Memory B cell (primary cell): ENCODE measurements around the gene SRPRB.

Experiments used
- ATAC-seq: fragments of 150-1000 bp; cut with Tn5 transposase; 2 replicates; pipeline ENCODE4 v1.10.0; 2021; ENCODE audit warnings: low read depth, mild to moderate bottlenecking, moderate library complexity
- DNase-seq, 2 donors: peaks; one replicate each; pipeline ENCODE4 v3.0.0; 2022; ENCODE audit warnings: low spot score in 2 of 2
- H3K27ac Mint-ChIP-seq: one replicate; pipeline ENCODE4 v1.8.0; 2022; ENCODE audit warnings: mild to moderate bottlenecking, moderate library complexity, mixed read lengths
- H3K27me3 Mint-ChIP-seq: one replicate; pipeline ENCODE4 v1.8.0; 2022; ENCODE audit warnings: mixed read lengths
- H3K36me3 Mint-ChIP-seq: one replicate; pipeline ENCODE4 v1.8.0; 2022; ENCODE audit warnings: mild to moderate bottlenecking, mixed read lengths
- H3K4me1 Mint-ChIP-seq: one replicate; pipeline ENCODE4 v1.8.0; 2022; ENCODE audit warnings: mixed read lengths
- H3K4me3 Mint-ChIP-seq: one replicate; pipeline ENCODE4 v1.8.0; 2022; ENCODE audit warnings: mild to moderate bottlenecking, moderate library complexity, mixed read lengths
- H3K9me3 Mint-ChIP-seq: one replicate; pipeline ENCODE4 v1.8.0; 2022; ENCODE audit warnings: mixed read lengths

SRPRB gene

DNA sequence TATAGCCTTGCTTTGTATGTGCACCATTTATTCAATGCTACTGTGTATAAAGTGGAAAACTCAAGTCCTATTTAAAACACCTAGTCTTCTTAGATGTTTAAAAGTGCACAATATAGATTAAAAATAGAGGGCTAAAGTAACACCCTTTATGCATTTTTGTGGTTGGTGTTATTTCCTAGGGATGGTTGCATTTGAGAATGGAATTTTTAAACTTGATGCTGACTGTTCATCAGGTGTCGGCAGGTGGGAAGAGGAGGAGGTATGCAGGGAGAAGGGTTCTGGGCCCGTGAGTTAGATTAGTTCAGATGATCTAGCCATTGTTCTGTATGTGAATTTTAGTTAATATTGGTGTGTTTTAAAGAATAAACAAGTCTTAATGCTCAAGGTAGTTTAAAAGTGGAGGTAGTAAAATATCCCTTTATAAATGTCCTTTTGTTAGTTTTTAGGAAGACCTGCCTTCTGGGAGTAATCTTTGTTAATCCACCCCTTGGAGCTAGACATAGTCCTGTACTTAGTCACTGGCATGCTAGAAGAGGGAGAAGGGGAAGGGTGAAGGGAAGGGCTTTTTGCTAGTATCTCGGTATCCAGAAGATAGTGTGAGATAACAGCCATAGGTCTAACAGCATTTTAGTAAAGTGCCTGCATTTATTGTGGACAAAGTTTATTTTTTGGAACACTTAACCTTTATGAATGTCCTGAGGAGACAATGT is 8.1 kb upstream of the SRPRB start:
- no peaks in the 10 kb centered on the region for H3K4me1 Mint-ChIP-seq
- ATAC-seq (no peak), DNase-seq (no peak)
- no peak overlapping the region for H3K4me3 Mint-ChIP-seq
- peaks cover 8% of the 10 kb centered on the region for H3K27me3 Mint-ChIP-seq
- H3K27ac Mint-ChIP-seq, result no peak overlapping the region
- no peaks in the 10 kb centered on the region for H3K36me3 Mint-ChIP-seq
- H3K9me3 Mint-ChIP-seq, result peaks cover 3% of the 10 kb centered on the region

DNA sequence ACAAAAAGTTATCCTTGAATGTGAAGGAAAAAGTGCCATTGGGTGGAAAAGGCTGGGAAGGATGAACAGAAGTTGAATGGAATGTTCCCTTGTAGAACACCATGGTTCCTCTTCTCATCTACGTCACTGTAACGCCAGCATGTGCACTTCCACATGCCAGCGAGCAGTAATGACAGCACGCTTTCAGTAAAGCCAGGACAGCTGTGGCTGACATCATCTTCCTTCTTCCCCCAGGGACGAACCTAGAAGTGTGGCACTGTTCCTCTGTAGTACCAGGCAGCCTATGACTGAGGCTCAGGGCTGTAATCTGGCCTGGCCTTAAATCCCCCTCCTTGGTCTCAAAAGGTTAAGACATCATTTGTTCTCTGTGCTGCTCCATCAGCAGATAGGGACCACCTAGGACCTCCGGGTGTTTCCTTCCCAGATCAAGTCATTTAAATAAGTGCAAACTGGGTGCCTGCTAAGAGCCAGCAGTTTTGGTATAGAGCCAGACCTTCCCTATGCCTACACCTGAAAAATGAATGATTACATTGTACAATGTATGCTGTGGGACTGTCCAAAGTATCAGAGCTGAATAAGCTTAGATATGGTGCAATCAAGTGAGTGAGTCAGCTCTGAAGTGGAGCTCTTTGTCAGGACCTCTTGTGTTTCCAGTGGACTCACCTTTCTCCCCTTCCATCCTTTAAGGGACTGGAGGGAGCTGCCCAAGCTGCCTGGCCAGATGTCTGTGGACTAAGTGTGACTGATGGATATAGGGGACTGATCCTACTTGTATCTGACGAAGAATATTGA is 5.6 kb upstream of the SRPRB start:
- Mint-ChIP-seq H3K9me3 (no peaks in the 10 kb centered on the region), H3K27me3 (peaks cover 8% of the 10 kb centered on the region), H3K36me3 (no peaks in the 10 kb centered on the region), H3K4me1 (no peaks in the 10 kb centered on the region), H3K4me3 (no peak overlapping the region), H3K27ac (no peak overlapping the region)
- peak; percentile 80 for ATAC-seq
- no peak for DNase-seq

DNA sequence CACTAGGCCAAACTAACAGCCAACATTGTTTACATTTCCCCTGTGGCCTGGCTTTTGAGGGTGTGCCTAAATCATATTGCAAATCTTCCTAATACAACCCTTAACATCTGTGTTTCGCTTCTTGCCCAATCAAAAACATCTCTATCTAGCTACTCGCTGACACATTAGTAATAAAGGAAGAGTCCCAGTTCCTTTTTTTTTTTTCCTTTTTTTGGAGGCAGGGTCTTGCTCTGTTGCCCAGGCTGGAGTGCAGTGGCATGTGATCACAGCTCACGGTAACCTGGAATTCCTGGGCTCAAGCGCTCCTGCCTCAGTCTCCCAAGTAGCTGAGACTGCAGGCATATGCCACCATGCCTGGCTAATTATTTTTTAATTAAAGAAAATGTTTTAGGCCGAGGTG is 2.1 kb upstream of the SRPRB start:
- H3K27ac Mint-ChIP-seq, result no peak overlapping the region
- H3K27me3 Mint-ChIP-seq, result peaks cover 2% of the 10 kb centered on the region
- no peaks in the 10 kb centered on the region for H3K9me3 Mint-ChIP-seq
- peaks cover 7% of the 10 kb centered on the region for H3K4me1 Mint-ChIP-seq
- no peaks in the 10 kb centered on the region for H3K36me3 Mint-ChIP-seq
- ATAC-seq (no peak), DNase-seq (no peak)
- H3K4me3 Mint-ChIP-seq, result no peak overlapping the region

DNA sequence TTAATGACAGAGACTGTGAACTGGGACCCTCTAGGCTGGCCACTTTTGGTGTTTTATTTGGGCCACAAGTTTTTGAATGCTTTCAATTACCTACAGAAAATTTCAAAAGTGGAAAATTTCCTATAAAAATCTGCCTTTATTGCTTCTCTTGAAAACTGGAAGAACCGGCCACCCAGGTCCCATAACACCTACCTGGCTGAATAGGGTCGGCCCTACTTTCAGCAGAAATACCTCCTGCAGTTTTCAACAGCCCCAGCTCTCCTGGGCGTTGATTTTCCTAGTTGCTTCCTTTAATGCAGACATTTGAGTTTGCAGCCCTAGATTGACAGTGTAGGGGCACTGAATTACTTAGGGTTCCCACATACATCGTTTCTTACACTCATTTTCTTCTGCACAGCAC is 719 bp upstream of the SRPRB start:
- peak overlapping the region; percentile 96 for H3K27ac Mint-ChIP-seq

DNA sequence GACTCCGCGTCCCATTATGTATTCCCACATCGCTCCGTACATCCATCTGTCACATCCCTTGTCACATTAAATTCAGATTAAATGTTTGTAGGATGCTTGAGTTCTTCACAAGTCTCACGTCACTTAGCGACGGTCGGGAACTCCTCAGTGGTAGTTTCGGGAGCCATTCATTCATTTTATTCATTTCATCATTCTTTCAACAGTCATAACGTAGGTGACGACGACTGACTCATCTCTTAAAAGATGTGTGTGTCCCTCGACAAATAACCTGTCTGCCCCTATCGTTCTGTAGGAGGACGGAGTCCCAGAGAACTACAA is 272 bp upstream of the SRPRB start:
- ATAC-seq (no peak), DNase-seq (no peak)
- Mint-ChIP-seq H3K36me3 (peaks cover 2% of the 10 kb centered on the region), H3K27me3 (peaks cover 2% of the 10 kb centered on the region), H3K4me1 (peaks cover 7% of the 10 kb centered on the region), H3K9me3 (no peaks in the 10 kb centered on the region), H3K4me3 (peak overlapping the region; percentile 95), H3K27ac (peak overlapping the region; percentile 96)

More for the DNA sequence above, 719 bp upstream of the SRPRB start:
- Mint-ChIP-seq H3K27me3 (peaks cover 2% of the 10 kb centered on the region), H3K9me3 (no peaks in the 10 kb centered on the region), H3K4me1 (peaks cover 7% of the 10 kb centered on the region), H3K4me3 (peak overlapping the region; percentile 95), H3K36me3 (no peaks in the 10 kb centered on the region)
- DNase-seq (no peak), ATAC-seq (no peak)

DNA sequence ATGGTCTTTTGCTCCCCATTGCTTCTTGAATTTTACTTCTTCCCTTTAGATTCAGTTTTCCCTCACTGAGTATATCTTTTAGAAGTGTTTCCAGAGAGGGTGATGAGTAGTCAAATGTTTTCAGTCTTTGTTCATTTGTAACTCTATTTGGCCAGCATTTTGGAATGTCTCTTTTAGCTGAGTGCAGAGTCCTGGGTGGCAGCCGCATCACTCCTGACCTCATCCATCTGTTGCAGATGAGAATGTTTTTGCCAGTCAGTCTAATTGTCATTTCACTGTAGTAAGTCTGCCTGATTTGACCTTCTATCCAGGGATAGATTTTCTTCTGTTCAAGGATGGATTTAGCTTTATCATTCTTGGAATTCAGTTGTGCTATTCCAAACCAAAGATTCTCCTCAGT is 7.3 kb downstream of the SRPRB start:
- Mint-ChIP-seq H3K27me3 (no peaks in the 10 kb centered on the region), H3K36me3 (peaks cover 23% of the 10 kb centered on the region), H3K4me1 (peaks cover 7% of the 10 kb centered on the region), H3K4me3 (no peak overlapping the region), H3K9me3 (no peaks in the 10 kb centered on the region), H3K27ac (peak overlapping the region; percentile 3)
- DNase-seq (no peak), ATAC-seq (no peak)

DNA sequence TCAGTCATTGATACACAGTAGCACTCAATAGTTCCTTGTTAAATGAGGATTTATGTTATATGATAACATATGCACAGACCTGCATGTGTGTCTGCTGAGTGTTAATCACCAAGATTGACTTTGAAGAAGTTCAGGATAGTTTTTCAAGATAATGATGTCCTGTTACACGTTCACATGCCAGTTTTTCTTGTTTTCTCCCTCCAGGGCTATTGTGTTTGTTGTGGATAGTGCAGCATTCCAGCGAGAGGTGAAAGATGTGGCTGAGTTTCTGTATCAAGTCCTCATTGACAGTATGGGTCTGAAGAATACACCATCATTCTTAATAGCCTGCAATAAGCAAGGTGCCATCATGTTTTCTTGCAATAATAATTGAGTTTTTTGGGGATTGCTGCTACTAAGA is 9.8 kb downstream of the SRPRB start:
- ATAC-seq (no peak), DNase-seq (no peak)
- Mint-ChIP-seq H3K27me3 (no peaks in the 10 kb centered on the region), H3K4me3 (no peak overlapping the region), H3K4me1 (peaks cover 7% of the 10 kb centered on the region), H3K36me3 (peaks cover 31% of the 10 kb centered on the region), H3K9me3 (no peaks in the 10 kb centered on the region), H3K27ac (no peak overlapping the region)

DNA sequence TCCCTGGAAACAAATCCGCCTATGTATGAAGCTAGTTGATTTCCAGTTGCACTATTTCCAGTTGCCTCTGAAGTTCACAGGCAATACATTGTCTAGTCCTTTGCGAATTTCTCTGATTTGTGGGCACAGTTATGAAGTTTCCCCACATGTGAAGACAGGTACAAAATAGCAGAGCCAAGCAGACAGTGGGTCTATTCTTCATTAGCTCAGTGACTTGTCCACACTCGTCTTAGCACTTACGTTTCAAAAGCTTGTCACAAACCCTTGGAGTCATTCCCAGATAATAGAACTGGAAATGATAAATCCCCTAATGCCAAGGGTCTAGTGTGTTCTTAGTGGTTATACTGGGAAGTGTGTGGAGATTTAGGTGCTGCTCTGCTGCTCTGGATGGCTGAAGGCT is 14.5 kb downstream of the SRPRB start:
- no peaks in the 10 kb centered on the region for H3K27me3 Mint-ChIP-seq
- peaks cover 39% of the 10 kb centered on the region for H3K36me3 Mint-ChIP-seq
- H3K27ac Mint-ChIP-seq, result no peak overlapping the region
- peaks cover 3% of the 10 kb centered on the region for H3K4me1 Mint-ChIP-seq
- no peaks in the 10 kb centered on the region for H3K9me3 Mint-ChIP-seq
- DNase-seq, result no peak
- ATAC-seq, result no peak
- H3K4me3 Mint-ChIP-seq, result no peak overlapping the region

DNA sequence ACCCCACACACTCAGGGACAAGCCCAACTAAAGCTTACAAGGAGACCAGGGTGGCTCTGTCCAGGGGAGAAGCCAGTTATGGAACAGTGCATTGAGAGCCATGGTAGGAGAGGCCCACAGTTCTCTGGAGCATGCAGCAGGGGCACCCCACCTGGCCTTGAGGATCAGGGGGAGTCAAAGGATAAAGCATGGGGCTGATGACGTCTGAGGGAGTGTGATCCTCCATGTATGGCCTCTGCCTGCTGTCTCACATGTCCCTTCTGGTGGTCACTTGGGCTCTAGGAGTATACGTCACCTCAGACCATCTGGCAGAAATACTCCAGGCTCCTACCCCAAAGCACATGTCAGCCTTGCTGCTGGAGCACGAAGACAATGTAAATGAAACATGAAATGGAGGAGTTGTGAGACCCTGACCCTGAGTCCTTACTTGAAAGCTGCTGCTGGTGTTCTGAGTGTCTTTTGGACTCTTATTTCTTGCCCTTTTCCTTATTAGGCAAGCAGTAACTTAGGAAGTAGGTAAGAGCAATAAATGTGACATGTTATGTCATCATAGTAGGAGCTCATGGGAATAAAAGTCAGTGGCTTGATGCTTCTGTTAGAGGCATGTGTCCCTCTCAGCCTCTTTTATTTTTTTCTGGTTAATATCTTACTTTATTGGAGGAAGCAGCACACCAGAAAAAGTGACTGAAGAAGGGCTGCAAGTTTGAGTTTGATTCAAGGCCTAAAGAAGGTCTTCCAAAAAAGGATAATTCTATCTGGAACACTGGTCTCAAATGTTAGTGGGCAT is 15.5 kb downstream of the SRPRB start:
- Mint-ChIP-seq H3K36me3 (peaks cover 41% of the 10 kb centered on the region), H3K9me3 (no peaks in the 10 kb centered on the region), H3K27ac (no peak overlapping the region), H3K4me1 (peaks cover 3% of the 10 kb centered on the region), H3K27me3 (no peaks in the 10 kb centered on the region), H3K4me3 (no peak overlapping the region)
- DNase-seq, result no peak
- no peak for ATAC-seq

DNA sequence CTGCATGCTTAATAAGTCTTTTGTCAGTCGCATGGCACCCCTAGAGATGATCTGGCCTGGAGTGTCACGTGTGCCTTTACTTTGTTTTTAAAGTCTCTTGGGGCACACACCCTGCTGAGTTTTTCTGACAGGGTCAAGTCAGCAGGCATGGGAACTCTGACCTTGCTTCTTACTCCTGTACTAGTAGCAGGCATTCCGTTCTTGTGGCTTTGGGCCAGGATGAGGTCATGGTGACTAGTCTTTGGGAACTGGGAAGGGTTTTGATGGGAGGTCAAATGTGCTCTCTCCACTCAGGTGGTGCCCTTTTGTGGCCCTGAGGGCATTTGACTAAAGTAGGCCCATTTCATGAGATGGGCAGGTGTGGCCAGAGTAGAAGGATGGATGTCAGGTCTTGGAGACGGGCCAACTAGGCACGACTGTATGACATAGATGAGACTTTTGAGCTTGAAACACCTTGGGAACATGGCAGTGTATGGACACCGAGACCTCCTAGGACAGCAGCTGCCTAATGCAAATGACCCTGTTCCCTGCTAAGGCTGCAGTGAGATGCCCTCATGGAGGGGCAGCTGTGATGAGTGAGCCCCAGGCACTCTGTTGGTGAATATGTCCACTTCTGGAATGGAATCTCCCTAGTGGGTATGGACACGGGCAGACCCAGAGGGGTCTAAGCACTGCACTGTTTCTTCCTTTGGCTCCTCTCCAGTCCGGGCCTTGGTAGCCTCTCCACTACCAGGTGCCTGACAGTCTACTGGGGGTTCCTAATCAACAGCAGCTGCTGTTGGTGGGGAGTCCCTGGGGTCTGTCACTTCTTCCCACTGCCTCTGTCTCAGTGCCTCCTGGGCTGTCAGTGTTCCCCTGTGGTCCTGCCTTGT is 16.4 kb downstream of the SRPRB start:
- H3K4me1 Mint-ChIP-seq, result peaks cover 3% of the 10 kb centered on the region
- no peaks in the 10 kb centered on the region for H3K9me3 Mint-ChIP-seq
- ATAC-seq (no peak), DNase-seq (no peak)
- H3K27ac Mint-ChIP-seq, result no peak overlapping the region
- H3K4me3 Mint-ChIP-seq, result no peak overlapping the region
- no peaks in the 10 kb centered on the region for H3K27me3 Mint-ChIP-seq
- peaks cover 41% of the 10 kb centered on the region for H3K36me3 Mint-ChIP-seq

DNA sequence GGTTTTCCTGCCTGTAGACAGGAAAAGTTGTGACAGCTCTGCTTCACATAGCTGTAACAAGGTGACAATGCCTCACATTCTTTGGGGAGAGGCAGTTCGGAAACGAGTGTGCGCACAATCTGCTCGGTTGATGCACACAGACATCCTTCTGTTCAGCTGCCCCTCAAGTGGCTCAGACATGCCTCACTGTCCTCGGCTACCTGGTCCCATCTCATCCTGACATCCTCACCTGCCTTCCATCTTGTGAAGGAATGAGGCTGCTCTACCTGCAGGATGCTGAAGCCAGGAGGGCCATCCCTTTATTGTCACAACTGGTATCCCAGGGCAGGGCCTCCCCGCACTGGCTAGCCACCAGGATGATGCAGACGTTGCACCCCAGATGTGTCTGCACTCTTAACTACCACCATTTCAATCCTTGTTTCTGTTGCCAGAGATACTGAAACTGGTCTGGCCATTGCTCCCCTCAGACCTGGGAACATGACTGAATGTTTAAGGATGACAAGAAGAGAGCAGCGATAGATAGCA is 19.4 kb downstream of the SRPRB start:
- peaks cover 34% of the 10 kb centered on the region for H3K36me3 Mint-ChIP-seq
- no peaks in the 10 kb centered on the region for H3K9me3 Mint-ChIP-seq
- no peak for ATAC-seq

DNA sequence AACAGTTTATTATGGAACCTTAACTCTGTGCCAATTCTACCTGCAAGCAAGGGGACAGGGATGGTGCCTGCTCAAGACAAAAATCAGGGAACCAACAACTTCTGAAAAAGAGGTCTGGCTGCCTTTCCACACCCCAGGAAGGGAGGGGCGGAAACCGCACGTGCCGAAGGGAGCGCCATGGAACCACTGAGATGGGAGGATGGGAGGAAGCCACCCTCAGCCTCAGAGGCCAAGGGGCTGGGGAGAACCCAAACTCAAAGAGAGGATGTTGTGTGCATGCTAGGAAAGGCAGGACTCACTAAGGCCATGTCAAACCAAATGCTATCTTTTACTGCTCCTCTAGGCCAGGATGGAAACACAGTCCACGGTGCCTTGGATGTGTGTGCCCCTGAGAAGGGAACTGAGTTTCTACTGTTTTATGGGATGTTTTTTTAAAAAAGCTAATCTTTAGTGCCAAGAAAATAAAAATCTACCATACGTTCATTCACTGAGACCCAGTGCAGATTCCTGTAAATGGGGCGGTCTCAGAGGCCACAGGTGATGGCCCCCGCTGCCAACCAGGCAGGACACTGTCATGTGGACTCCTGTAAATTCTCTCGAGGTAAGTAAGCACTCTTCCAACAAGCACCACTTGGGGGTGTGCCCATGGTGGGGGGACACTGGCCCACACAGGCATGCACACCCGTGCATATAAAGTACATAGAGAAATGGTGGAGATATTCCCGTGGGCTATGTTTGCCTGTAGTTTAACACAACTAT is 20.5 kb downstream of the SRPRB start:
- no peak overlapping the region for H3K4me3 Mint-ChIP-seq
- DNase-seq (no peak), ATAC-seq (no peak)
- H3K27ac Mint-ChIP-seq, result no peak overlapping the region
- H3K4me1 Mint-ChIP-seq, result peaks cover 3% of the 10 kb centered on the region
- peaks cover 3% of the 10 kb centered on the region for H3K27me3 Mint-ChIP-seq
- no peaks in the 10 kb centered on the region for H3K9me3 Mint-ChIP-seq
- H3K36me3 Mint-ChIP-seq, result peaks cover 25% of the 10 kb centered on the region

More for the DNA sequence above, 19.4 kb downstream of the SRPRB start:
- no peak overlapping the region for H3K27ac Mint-ChIP-seq
- DNase-seq, result no peak
- peaks cover 3% of the 10 kb centered on the region for H3K4me1 Mint-ChIP-seq
- H3K4me3 Mint-ChIP-seq, result no peak overlapping the region
- H3K27me3 Mint-ChIP-seq, result no peaks in the 10 kb centered on the region

DNA sequence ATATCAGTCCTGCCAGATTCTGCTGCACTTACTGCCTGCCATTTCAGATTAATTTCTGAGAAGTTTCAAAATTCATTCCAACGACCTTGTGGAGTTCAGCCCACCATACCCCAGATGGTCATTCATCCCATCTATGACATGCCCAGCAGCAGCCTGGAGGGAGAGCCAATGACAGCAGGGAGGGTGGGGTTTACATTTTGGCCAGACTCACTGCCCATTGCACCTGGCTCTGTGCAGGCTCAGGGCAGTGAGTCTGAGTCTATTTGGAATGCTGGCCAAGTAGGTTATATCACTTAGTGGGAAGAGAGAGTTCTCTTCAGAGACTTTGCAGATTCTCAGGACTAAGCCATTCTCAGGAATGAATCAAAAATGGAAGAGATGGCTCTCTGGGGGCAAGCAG is 21.5 kb downstream of the SRPRB start:
- H3K27ac Mint-ChIP-seq, result no peak overlapping the region

More for the DNA sequence above, 21.5 kb downstream of the SRPRB start:
- Mint-ChIP-seq H3K36me3 (peaks cover 21% of the 10 kb centered on the region), H3K4me3 (no peak overlapping the region), H3K27me3 (peaks cover 3% of the 10 kb centered on the region), H3K9me3 (no peaks in the 10 kb centered on the region), H3K4me1 (peaks cover 3% of the 10 kb centered on the region)
- ATAC-seq (no peak), DNase-seq (no peak)
